CD4-positive, alpha-beta T cell treated with Interleukin-1 beta for 1 hour (primary cell): ENCODE measurements around the gene MYH10.

Source experiments
- DNase-seq, 2 donors: peaks; one replicate each; pipeline ENCODE4 v3.0.0-alpha.2; 2020 to 2022

MYH10 gene

DNA sequence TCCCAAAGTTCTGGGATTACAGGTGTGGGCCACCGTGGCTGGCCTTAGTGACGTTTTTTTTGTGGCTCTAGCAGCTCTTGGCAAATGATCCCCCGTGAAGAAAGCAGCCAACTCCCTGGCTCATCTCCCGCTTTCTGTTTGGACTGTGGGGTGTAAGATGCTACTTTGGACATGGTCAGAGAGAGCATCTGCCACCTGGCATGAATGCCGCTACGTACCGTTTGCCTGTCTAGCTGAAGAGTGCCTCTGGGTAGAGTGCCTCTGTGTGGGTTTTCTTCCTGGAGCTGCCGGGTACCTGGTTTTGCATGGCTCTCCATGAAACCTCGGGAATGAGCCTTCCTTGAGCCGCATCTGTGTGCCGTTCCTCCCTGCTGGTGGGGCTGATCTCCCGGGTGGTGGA is 160.6 kb downstream of the MYH10 start:
- no peak for DNase-seq

DNA sequence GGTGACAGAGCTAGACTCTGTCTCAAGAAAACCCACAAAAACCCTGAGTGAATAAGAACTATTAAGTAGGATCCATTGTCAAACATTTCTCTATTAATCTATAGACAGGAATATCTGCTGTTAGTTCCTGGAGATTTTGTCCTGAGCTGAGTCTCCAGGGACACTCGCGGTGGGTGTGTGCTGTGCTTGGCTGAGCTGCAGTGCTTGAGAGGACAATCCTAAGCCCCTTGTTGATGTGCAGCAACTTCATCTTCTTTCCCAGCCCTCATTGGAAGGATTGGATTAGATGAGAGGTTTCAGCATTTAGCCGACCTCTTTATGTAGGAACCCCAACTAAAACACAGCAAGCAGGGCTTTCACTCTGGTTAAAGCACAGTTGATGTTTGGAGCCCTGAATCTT is 161.5 kb downstream of the MYH10 start:
- no peak for DNase-seq

DNA sequence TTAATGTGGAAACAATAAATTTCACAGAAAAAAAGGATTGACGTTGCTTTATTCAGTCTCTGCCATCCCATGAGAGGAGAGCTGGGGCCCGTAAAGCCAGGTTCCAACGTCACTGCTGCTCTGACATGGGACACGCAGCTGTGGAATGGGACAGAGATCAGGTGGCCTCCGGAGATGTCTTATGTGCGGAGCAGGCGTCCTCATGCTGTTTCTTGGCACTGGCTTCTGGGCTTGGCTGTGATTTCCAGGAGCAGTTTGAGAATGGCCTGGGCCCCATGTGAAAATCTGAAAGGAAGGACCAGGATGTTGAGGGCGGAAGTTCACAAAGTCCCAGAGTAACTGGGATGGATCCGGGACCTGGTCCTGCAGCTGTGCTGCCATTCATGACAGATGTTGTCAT is 162.4 kb downstream of the MYH10 start:
- no peak for DNase-seq

DNA sequence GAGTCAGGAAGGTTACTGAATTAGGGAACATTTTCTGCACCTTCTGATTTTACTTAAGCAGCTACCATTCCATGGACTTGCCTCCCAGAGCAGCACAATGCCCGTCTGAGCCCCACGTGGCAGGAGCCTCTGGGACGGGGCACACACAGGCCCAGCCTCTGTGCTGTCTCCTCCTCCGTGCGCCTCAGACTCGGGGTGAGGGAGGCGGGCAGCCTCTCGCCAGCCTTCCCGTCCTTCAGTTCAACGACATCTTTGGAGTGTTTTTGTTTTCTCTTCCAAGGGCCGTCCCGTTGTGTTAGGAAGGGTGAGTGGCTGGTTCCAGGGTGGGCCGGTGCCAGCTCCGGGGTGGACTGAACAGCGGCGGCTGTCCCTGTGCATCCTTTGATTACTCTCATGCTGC is 163.0 kb downstream of the MYH10 start:
- DNase-seq = no peak

DNA sequence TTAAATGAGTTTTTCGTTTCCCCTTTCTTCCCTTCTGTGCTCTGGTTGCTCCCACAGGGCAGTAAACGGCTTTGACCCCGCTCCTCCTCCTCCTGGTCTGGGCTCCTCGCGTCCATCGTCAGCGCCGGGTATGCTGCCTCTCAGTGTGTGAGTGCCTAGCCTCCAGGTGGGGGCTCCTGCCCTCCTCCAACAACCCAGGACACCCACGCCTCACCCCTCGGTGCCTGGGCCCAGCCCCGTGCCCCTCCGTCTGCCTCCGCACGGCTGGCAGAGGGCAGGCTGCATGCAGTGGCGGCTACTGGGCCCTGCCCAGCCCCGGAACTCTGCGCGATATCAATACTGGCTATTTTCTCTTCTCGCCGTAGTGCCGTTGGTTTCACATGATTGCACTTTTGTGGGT is 163.7 kb downstream of the MYH10 start:
- no peak for DNase-seq

DNA sequence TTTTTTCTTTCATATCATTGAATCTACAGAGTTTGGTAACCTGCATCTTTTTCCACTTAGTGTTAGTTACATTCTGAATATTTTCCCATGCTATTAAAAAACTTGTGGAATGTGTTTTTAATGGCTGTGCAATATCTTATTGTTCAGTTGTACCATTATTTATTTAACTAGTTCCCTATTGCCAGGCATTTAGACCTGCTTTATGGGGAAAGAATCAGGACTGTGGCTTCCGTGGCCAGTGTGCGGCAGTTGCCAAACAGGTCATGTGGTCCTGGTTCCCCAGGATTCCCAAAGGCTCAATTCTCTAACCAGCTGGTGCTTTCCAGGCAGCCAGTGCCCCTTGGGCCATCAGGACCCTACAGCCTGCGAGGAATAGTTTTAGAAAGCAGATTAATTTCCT is 164.1 kb downstream of the MYH10 start:
- DNase-seq = no peak

DNA sequence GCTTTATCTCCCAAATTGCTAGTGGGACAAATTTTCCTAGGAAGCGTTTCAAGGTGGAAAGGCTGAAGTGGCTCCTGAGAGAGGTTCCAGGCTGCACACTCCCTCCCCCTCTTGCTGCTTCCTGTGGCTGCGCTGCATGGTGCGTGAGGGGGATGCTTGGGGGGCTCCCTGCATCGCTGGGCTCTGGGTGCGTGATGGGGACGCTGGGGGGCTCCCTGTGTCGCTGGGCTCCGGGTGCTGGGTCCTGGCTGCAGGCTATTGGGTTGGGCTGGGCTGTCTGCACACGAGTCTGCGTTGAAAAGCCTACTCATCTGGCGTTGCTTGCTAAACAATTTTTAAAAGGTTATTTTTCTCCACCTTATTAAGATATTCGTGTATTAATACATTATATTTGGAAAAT is 164.8 kb downstream of the MYH10 start:
- no peak for DNase-seq

DNA sequence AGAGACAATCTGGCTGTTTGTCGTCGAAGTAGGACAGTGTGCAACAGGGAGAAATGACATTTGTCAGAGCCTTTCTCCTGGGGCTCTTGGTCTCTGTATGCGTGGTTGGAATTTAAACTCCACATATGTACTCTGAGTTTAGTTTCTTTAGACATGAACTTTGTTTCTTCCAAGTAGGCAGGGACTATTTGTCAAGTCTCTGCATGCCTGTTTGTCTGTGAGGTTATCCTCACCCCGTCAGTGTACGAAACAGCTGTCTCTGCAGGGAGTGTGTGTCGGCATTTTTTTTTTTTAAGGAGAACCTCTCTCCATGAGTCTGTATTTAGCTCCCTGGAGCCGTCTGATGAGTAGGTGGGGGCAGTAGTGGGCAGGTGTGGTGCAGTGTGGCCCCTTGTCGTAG is 165.2 kb downstream of the MYH10 start:
- DNase-seq = no peak

DNA sequence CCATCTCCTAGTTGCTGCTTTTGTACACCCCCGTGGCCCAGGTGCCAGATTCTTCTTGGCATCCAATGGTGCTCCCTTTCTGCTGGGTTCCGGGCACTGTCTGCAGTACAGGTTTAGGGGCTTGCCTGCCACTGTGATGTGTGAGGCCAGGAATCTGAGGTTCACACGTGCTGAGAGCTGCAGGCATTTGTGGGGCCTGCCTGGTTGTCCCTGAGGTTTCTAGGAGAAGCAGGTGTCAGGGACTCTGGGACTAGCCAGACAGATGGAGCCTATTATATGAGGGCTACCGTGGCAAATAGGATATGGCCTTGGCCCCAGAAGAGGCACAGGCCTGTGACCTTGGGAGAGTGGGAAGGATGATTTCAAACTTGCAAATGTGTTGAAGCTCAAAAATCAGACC is 165.6 kb downstream of the MYH10 start:
- no peak for DNase-seq

DNA sequence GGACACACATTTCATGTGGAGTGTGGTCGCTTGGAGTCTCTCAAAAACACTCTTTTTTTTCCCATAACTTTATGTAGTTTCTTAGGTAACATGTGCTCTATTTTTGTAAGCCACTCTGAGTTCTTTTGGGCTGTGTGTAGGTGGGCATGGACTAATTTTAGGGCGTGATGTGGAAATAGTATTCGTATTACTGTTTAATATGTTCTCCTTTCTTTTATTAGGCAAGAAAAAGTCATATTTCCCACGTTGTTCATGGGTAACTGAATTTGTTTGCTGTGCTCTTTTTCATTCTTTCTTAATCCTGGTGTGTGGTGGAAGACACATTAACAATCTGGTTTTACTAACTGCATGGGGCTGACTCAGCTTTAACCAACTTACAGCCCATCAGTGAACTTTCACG is 167.4 kb downstream of the MYH10 start:
- DNase-seq = no peak

DNA sequence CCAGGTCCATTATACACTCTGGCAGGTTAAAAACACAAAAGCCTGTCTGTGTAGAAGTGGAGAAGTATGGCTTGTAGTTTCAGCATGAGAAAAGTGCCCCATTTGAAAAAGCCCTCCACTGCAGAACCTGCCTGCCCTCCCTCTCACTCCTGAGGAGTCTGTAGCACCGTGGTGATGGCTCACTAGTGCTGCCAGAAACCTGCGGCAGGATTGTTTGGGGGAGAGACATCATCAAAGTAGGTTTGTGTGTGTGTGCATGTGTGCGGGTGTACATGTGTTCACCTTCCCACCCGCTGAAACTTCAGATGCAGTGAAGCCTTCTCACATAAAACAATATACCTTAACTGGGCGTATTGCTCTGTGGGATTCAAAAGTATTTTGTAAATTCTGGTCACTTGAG is 168.0 kb downstream of the MYH10 start:
- no peak for DNase-seq

DNA sequence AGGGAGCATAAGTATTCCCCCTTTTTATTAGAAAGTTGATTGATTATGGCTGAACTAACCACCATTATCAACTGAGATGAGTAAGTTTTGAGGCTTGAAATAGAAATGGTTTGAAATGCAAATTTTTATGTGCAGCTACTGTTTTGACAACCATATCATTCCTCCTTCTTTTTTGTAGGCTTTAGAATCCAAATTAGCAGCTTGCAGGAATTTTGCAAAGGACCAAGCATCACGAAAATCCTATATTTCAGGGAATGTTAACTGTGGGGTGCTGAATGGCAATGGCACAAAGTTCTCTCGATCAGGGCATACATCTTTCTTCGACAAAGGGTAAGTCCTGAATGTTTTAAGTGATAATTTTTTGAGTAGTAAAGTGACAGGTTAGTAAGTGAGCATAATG is 170.7 kb downstream of the MYH10 start:
- DNase-seq = no peak

DNA sequence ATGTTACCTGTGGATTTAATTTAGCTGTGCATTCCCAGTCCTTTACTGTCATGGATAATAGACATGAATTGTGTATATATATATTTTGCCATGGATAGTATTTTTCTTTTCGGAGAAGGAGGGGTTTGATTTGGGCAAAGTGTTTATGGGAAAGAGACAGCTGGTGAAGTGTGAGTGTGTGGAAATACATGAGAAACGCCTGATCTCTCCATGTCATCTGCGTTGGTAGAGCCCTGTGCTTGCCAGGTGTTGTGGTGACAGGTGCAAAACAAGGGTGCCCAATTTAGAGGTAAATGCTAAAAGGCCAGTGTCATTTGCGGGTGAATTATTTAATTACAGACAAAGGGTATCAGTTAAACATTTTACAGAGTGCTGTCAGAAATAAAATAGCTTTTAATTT is 171.4 kb downstream of the MYH10 start:
- no peak for DNase-seq

DNA sequence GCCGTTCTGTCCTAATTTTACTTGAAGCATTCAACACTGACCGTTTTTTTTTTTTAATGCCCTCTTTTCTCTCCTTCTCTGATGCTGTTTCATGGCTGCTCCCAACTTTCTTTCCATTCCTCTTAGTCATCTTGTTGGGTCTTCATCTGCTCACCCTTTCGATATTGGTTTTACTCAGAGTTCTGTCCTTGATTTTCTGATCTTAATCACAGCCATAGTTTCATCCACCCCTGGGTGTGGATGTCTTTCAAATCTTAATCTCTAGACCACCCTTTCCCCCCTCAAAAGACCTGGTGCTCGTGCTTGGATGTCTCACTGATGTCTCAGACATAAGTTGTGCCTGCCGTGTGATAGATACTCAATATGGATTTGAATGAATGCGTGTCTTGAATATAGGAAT is 172.4 kb downstream of the MYH10 start:
- no peak for DNase-seq

DNA sequence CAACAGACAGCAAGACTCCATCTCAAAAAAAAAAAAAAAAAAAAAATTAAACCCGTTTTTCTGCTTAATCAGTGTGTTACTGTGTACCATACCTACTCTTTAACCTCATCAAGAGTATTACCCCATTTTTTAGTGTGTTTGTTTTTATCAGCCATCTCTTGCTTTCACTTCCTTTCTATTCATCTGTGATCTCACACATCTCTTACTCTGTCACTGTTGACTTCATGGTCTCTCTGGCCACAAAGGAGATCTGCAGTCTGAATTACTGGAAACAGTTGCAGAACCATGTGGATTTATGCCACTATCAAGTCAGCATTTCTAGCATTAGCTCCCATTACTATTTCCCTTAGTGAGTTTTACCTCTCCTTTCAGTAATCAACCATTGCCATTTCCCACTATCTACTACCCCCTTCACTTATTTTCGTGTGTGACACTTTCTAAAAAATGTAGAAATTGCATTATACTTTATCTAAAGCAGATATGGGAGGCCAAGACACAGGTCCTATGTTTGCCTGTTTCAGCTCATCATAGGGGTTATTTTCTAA is 174.8 kb downstream of the MYH10 start:
- DNase-seq = no peak

DNA sequence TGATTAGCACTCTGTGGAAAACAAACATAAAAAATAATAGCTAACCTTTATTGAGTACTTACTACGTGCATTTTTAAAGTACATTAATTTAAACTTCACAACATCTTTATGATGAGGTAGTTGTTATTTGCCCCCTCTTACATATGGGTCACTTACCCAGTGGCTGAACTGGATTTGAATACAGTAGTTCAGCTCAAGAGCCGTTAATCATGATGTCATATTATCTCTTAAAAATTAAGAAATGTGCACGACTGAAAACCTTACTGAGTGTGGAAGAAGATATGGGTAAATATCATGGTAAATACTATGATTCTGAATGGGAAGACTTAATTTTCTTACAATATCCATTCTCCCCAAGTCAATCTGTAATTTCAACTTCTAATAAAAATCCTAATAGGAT is 177.2 kb downstream of the MYH10 start:
- DNase-seq = no peak

DNA sequence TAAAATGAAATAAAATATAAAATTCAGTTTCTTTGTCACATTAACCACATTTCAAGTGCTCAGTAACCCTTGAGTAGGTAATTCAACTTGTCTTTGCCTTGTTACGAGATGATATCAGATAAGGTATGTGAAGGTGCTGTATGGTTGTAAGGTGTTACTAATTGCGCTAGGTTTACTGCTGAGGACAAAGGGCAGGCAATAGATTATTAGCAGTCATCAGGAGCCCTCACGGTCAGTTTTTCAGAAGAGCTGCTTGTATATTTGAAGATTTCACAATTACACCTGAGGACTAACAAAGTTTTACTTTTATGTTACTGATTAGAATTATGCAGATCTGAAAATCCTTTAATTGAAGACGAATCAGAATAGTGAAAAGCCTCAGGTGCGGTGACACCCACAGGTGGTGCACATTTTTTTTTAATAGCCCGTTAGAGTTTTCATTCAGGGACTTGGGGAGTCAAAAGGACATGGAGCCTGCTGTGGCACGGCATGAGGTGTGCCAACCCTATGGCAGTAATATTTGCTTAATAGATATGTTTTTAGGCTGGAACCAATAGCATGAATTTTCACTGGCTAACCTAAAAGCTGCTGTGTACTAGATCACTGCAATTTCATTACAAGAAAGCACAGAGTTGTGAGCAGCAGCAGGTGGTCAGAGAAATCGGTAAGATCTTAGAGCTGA is 178.5 kb downstream of the MYH10 start:
- DNase-seq = no peak

DNA sequence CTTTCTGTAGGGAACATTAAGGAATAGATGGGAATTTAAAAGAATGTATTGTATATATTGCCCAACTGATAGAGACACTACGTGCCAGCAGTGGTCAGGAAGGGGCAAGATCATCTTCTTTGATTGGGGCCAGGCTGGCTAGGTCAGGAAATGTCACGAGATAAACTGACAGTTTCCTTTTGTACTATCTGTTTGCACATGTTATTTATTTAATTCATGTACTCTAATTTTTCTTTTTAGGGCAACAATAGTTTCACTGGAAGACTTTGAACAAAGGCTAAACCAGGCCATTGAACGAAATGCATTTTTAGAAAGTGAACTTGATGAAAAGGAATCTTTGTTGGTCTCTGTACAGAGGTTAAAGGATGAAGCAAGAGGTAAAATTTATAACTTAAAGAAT is 182.2 kb downstream of the MYH10 start:
- no peak for DNase-seq

DNA sequence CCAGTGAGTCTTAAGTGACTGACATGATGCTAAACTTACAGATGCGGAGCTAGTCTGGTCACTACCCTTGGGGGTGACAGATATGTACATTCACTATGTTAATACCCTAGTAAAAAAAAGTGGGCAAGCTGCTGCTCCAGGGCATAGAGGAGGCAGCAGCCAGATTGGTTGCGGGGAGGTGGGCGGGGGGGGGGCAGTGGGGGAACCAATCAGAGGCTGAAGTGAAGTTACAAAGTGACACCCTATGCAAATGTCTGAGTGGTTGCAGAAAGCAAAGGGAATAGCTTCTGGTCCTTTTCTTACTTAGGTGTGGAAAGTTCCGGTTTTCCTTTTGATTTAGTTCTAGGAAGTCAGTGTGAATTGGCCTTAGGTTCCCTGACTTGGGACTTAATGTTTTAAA is 182.7 kb downstream of the MYH10 start:
- no peak for DNase-seq

DNA sequence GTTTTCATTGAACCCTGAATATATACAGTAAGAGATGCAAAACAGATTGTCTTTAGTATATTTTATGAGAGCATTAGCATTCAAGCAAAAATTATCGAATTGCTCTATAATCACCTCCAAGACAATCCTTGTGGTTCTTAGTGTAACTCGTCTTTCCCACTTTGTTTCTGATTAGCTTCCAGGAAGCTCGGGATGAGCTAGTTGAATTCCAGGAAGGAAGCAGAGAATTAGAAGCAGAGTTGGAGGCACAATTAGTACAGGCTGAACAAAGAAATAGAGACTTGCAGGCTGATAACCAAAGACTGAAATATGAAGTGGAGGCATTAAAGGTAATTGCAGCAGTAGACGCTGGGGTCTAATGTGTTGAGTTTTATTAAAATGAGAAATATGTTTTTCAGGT is 185.0 kb downstream of the MYH10 start:
- no peak for DNase-seq

DNA sequence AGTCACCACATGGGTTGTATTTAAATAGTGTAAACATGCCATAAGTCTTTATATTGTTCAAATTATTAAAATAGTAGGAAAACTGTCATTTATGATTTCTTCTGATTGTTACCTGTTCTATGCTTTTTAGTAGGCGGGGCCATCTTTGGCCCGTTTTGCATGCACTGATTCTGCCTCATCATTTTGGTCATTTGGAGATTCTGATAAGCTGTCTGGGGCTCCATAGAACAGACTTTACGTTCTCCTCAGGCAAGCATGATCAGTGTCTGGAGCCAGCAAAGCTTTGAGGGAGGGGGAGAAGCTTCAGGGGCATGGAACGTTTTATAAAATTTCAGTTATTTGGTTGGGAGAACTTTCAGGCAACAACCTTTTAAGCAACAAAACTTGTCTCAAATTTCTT is 186.0 kb downstream of the MYH10 start:
- DNase-seq = no peak

DNA sequence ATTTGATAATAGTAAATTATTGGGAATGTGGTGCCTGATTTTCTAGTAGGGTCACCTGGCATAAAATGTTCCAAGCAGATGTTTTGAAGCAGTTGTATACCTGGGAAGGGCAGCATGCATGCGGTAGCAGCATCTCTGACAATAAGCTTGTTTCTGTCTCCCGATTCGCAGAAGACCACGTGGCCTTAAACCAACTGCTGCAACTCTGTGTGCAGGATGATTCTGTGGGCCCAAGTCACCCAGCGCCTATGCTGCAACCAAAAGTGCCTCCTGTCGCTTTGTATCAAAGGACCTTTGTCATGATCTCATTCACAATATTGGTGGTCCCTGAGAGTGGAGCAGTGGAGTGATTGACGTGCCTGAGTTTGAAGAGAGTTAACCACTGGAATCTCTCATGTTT is 186.8 kb downstream of the MYH10 start:
- no peak for DNase-seq

DNA sequence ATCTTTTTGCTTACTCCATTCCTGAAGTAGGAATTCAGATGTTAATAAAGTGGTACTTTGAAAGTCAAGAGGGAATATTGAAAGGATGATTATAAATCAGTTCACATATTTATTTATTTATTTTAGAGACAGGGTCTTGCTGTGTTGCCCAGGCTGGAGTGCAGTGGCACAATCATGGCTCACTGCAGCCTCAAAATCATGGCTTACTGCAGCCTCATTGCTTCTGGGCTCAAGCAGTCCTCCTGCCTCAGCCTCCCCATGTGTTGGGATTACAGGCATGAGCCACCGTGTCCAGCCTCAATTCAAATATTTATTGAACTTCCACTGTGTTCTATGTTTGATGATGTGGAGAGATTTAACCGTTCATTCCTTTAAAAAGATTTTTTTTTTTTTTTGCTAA is 188.2 kb downstream of the MYH10 start:
- DNase-seq = no peak

DNA sequence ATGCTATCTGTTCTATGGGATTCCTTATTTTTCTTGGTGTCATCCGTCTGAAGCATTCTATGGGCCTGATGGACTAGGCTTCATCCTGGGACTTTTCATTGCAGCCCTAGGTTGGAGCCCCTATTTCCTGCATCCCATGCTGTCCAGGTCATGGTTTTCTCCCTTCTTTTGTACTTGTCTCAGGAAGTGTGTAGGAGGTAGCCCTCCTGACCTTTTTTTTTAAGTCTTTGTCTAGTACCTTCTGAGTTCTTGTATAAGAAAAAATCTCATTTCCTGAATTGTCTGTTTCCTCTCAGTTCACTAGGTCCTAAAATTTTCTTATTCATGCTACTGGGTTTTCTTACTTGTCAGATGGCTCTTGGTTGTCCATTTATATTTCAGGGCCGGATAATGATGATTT is 188.8 kb downstream of the MYH10 start:
- DNase-seq = no peak

DNA sequence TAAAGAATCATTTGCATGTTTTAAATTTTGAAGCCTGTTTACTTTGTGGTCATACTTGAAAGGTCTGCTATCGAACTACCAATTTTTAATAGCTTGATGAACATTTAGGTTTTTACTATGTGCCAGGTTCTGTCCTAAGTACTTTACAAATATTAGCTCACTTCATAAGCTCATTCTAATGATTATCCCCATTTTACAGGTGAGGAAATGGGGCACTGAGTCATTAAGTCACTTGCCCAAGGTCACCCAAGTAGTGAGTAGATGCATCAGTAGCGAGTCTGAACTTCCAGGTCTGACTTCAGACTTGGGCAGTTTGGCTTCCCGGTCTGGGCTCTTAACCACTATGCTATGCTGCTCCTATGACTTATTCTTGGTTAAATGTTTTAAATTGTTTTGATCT is 190.8 kb downstream of the MYH10 start:
- no peak for DNase-seq

DNA sequence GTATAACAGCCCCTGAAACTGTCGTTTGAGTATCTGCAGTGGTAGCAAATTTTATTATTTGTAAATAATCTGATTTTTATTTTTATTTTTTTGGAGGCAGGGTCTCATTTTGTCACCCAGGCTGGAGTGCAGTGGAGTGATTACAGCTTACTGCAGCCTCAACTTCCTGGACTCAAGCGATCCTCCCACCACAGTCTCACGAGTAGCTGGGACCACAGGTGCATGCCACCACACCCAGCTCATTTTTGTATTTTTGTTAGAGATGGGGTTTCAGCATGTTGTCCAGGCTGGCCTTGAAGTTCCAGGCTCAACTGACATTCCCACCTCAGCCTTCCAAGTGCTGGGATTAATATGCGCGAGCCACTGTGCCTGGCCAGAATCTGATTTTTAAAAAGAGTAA is 192.1 kb downstream of the MYH10 start:
- DNase-seq = no peak
